GM21737 (cell line): ENCODE results near the gene DECR2.

ENCODE experiments used
- ATAC-seq: cut with Tn5 transposase; IDR thresholded peaks from one replicate; pipeline ENCODE4 v1.9.1; 2021; ENCODE audit warnings: mild to moderate bottlenecking, moderate library complexity; ENCODE audit not compliant: unreplicated experiment

Gene DECR2

DNA sequence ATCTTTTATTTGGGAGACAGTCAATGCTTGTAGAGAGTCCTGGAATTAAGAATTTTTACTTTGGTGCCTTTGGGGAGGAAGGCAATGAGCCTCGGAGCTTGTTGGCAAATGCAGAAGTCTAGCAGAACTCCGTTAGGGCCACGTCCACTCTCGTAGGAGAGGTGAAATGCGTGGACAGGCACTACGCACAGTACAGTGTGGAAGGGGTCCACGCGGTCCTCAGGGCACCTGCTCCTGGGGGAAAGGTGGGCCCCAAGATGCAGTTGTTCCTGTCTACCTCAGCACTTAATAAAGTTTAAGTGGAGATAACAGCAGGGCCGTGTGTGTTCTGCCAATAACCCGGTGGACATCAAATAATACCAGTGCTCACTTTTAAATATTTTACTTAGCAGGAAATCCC, 25.6 kb downstream of the DECR2 start:
- no peak for ATAC-seq

DNA sequence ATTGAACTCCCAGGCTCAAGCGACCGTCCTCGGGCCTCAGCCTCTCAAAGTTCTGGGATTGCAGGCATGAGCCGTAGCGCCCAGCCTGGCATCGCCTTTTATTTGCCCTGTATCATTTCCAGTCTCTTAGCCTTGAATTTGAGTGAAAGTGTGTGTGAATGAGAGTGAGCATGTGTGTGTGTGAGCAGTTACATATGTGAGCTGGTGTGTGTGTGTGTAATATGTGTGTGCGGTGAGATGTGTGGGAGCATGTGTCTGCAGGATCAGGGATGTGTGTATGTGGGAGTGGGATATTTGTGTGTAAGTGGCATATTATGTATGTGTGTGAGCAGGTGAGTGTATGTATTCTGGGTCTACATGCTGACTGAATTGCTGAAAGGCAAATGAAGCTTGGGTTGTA, 29.2 kb downstream of the DECR2 start:
- no peak for ATAC-seq

DNA sequence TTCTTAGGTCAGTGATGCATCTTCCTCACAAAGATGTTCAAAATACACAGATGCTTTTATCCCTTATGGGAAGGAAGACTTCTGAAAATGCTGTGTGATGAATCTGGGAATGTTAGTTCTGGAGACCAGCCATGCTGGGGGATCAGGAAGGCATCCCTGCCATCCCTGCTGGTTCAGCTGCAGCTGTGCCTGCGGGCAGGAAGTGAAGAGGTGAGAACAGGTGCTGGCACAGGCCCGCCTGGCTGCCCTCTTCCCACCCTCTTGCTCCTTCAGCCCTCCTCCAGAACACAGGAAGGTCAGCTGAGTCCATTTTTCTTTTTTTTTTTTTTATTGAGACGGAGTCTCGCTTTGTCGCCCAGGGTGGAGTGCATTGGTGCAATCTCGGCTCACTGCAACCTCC, 38.9 kb downstream of the DECR2 start:
- no peak for ATAC-seq

DNA sequence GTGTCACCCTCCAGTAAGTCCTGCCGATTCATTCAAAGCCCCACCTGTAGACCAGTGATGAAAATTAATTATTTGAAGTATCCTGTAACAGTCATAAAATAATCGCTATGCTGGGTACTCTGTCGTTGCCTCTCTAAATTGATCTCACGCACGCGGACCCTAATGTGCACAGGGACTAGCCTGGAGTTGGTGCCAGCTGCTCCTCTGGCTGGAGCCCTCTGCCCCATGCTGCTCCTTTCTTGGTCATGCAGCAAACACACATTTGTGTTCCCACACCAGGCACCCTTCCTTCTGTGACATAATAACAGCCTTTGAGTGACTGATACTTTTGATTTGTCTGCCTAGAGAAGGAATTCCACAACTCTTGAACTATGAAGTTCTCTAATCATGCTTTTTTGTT, 39.8 kb downstream of the DECR2 start:
- no peak for ATAC-seq

DNA sequence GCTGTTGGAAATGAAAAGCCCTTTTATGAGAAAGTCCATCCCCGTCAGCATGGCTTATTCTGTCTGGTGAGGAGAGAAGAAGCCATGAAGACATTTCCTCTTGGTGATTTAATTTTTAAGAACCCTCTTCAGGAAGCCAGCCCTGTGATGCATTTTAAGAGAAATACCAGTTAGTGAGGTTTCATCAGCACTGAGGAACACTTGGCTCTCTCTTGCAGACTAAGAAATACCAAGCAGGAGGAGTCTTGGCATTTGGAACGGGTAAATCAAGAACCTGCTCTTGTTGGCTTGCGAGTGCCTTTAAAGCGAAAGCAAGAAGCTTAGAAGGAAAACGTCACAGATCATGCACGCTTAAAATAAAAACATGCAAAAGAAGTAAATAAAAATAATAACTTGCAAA, 41.3 kb downstream of the DECR2 start:
- no peak for ATAC-seq

DNA sequence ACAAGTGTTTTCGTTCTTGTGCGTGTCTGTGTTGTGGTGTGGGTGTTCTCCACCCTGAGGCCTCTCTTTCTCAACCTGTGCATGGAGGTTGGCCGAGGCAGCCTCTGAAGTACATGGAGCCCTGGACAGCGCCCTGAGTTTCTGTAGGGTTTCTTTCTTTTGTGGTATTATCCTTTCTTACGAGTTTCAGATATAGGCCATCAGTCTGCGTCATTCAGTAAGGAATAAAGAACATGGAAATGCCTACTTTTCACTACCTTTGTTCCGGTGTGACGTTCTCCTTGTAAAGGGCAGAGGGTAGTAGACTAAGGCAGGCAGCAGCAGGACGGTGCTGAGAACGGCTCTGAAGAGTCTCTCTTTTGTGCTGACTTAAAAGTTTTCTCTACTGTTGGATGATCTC, 42.3 kb downstream of the DECR2 start:
- ATAC-seq: no peak

DNA sequence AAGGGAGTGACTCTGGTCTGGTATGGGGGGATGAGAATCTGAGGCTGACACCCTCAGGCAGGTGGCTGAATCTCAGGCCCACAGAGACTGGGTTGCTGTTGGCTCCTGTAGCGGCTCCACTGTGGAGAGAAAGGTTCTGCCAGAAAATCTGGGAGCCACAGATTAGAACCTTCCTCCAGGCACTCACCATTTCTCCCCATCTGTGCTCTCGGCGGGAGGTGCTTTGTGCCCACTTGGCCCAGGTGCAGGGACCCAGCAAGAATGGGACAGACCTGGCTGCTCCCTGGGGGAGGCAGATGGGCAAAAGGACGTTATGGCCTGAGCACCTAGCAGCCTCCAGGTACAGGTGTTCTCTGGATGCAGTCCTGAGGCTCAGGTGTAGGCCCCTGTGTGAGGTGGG, 43.9 kb downstream of the DECR2 start:
- no peak for ATAC-seq

DNA sequence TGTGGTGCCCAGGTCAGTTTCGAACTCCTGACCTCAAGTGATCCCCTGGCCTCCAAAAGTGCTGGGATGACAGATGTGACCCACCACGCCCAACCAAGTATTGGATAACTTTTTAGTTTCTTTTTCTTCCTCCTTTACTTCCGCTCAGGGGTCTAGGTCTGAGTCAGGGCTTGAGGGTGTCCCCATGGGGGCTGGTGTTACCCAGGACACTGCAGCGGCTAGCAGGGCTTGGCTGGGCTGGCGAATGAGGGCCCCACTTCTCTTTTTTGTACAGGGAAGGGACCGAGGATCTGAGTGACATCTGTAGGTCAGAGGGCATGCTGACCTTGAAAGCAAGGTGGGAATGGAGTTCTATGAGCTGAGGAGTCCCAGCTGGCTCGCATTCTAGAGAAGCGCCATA, 48.7 kb downstream of the DECR2 start:
- ATAC-seq: no peak

DNA sequence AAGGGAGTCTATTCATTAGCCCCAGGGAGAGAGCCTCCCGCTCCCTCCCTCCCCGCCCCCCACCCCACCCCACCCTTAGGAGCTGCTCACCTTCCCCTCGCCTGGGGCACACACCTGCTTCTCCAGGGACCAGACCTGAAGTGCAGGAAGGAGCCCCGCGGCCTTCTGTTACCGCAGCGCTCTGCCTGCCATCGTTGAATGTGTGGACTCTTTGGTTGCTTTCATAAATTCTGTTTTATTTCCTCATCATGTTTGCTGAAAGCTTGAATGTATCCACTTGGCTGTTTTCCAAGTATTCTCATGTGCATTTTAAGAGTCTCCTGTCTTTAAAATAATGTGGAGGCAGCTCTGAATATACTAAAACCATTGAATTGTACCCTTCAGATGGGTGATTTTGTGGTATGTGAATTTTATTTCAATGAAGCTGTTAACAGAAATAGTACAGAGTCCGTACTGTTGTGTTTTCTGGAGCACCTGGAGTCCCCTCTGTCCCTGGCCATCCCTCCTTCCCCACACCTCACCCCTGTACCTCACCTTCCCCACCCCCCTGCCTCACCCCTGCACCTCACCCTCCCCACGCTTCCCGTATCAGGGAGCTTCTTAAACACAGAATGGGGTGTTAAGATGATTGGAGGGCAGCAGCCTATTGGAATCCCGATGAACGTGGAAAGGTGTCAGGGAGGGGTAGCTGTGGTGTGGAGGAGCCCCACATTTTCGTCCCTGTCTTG, 49.3 kb downstream of the DECR2 start:
- ATAC-seq: no peak

DNA sequence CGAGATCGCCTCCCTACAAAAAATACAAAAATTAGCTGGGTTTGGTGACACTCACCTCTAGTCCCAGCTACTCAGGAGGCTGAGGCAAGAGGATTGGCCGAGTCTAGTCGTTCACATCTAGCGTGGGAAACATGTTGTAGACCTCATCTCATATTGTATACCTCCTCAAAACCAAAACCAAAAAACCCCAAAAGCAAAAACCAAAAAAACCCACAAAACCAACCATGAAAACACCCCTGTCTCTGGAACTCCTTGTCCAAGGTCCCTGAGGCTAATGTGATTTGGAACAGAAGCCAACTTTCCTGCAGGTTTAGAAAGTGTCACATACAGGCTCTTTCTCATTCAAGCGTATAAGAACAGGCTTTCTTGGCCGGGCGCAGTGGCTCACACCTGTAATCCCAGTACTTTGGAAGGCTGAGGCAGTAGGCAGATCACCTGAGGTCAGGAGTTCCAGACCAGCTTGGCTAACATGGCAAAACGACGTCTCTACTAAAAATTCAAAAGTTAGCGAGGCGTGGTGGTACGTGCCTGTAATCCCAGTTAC, 52.8 kb downstream of the DECR2 start:
- ATAC-seq: no peak

DNA sequence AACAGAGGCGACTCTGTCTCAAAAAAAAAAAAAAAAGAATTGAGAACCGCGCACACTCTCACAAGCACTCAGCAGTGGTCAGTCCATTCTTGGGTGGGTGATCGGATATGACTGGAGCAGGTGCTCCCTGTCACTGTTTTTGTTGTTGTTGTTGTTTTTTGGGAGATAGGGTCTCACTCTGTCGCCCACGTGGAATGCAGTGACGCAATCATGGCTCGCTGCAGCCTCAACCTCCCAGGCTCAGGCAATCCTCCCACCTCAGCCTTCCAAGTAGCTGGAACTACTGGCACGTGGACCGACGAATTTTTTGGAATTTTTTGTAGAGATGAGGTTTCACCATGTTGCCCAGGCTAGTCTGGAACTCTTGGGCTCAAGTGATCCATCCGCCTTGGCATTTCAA, 53.8 kb downstream of the DECR2 start:
- no peak for ATAC-seq

DNA sequence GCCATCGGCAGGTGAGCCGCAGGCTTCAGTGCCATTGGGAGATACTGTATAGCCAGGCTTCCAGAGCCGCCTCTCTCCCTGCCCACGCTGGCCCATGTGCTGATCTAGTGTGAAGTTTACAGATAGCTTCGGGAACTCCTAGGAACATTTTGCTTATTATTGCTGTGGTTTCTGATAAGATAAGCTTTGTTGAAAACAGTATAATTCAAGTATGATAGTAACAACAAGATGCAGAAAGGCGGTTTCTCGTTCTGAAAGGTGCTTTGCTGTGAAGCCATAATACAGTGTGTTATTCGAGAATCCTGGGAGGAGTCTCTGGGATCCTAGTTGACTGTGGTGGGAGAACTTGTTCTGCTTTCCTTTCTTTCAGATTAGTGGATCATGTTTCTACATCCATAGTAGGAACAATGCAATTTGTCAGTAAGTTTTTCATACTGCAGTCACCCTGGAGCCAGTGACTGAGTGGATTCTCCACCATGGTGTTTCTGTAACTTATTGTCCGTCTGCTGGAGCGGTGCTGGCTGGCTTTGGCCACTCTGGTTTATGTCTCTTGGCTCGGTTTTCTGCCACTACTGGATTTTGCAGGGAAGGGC, 55.3 kb downstream of the DECR2 start:
- ATAC-seq: no peak

DNA sequence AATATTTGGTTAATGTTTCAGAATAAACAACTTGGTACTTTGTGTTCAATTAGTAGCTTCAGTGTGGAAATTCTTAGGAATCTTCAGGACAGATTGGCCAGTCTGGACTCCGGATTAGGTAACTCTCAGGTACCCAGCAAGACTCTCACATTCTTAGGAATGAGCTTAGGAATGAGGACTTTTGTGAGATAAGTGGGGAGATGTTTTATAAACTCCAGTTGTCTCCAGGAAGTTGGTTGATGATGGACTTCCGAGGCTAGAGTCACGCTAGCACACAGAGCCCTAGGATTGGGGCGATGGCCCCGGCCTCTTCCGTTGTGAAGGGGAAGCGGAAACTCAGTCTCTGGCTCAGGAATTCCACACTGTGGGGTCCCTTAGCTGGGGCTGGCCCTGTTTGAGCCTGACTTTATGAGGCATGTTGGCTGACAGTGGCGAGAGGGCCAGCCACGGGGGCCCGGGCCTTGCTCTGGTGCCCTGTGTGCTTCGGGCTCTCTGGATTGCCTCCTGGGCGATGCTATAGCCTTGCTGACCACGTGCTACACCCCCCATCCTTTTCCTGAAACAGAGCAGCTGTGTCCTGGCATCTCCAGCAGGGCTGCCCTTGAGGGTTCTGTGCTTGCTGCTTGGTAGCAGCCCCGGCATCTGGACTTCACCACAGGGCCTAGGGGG, 56.2 kb downstream of the DECR2 start:
- no peak for ATAC-seq

DNA sequence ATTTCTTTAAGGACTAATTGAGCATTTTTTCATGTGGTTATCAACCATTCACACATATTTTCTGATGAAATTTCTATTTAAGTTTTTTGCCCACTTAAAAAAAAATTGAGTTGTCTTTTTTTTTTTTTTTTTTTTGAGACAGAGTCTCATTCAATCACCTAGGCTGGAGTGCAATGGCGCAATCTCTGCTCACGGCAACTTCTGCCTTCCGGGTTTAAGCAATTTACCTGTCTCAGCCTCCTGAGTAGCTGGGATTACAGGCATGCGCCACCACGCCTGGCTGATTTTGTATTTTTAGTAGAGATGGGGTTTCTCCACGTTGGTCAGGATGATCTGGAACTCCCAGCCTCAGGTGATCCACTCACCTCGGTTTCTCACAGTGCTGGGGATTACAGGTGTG, 58.1 kb downstream of the DECR2 start:
- no peak for ATAC-seq

DNA sequence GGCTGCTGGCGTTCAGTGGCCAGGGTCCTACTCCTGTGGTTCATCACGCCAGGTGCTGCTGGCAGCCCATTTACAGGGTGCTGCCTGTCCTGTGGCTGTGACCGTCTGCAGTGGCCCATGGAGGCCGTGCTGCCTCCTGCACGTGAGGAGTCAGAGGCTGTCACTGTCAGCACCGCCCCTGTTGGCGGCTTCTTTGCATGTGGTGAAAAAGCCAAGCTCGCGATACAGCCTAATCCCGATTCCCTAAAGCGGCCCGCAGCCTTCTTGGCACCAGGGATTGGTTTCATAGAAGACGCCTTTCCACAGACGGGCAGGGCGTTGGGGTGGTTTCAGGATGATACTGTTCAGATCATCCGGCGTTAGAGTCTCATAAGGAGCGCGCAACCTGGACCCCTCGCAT, 59.1 kb downstream of the DECR2 start:
- ATAC-seq: no peak
